Esophagus muscularis mucosa (tissue), 4 donors: Measurements from ENCODE around the gene FAM227A.

Experiments used
- CTCF ChIP-seq, 3 experiments: fragments of 200-600 bp in 2 of 3; fragments of 450-650 bp in 1 of 3; sonication (generic) in 2 of 3; IDR thresholded peaks; one replicate each; pipeline ENCODE4 v1.5.1; 2017 to 2019; ENCODE audit warnings: antibody characterized with exemption in 3 of 3, mild to moderate bottlenecking in 2 of 3, moderate library complexity in 1 of 3
- EP300 ChIP-seq: sonication (generic); formaldehyde crosslinking; IDR thresholded peaks from one replicate; pipeline ENCODE4 v1.6.1; 2017; ENCODE audit warnings: antibody characterized with exemption
- POLR2A ChIP-seq: fragments of 450-650 bp; IDR thresholded peaks from one replicate; pipeline ENCODE4 v1.6.1; 2017; ENCODE audit warnings: antibody characterized with exemption, moderate library complexity, mild to moderate bottlenecking, low read depth

DNA sequence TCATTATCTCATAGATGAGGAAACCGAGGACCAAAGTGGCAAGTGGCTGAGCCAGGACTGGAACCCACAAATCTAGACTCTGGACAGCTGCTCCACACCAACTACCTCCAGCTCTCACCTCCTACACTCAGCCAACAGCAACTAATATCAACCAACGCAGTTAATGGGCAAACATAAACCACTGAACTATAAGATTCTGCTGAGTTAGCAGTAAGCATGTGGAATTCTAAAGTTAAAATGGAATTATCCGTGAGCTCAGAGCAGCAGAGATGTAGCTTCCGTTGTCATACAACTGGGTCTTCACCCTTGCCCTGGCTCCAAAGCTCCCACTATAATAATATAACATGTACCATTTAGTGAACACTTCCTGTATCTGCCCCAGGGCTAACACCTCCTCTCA is 27.1 kb downstream of the FAM227A start:
- TF ChIP-seq CTCF (IDR thresholded peaks at IDR 0.05) = no peak
- no peak for TF ChIP-seq POLR2A
- TF ChIP-seq EP300 = no peak
